GM12878 (cell line): ENCODE data around the gene B3GNT7. TPM values are rescaled to one million over a fixed set of nuclear protein-coding genes. Genes with fewer than 3 reads are reported as not detected.

Experiments used
- BACH1 ChIP-seq: fragments of 450-650 bp; IDR thresholded peaks from 2 replicates; pipeline ENCODE4 v1.6.1; 2017; ENCODE audit warnings: mild to moderate bottlenecking, borderline replicate concordance
- E2F4 ChIP-seq: IDR thresholded peaks from 2 replicates; pipeline ENCODE4 v1.6.1; 2012; ENCODE audit warnings: low read depth, low read length, improper control_type of control experiment
- EED ChIP-seq: sonication (generic); IDR thresholded peaks from 2 replicates; pipeline ENCODE4 v1.6.1; 2016; ENCODE audit warnings: antibody characterized with exemption, low read depth
- EGR1 ChIP-seq, 2 experiments: IDR thresholded peaks; 1 replicate in 1 of 2; 2 replicates in 1 of 2; pipeline ENCODE4 v1.6.1; 2011 to 2012; ENCODE audit warnings: low read depth in 2 of 2, low read length in 2 of 2, borderline replicate concordance in 1 of 2, mild to moderate bottlenecking in 1 of 2, moderate library complexity in 1 of 2
- MLLT1 ChIP-seq: fragments of 450-650 bp; IDR thresholded peaks from 2 replicates; pipeline ENCODE4 v1.6.1; 2016; ENCODE audit warnings: mild to moderate bottlenecking
- NFYB ChIP-seq: IDR thresholded peaks from 2 replicates; pipeline ENCODE4 v1.6.1; 2011; ENCODE audit warnings: low read depth, mild to moderate bottlenecking, low read length, improper control_type of control experiment, moderate library complexity; ENCODE audit not compliant: insufficient read depth
- NRF1 ChIP-seq: conservative IDR thresholded peaks from 2 replicates; pipeline ENCODE4 v1.6.1; 2011; ENCODE audit warnings: mild to moderate bottlenecking, low read depth, low read length, improper control_type of control experiment
- POLR2A ChIP-seq: IDR thresholded peaks from 2 replicates; pipeline ENCODE4 v1.6.1; 2011; ENCODE audit warnings: low read depth, mild to moderate bottlenecking, low read length
- POLR2AphosphoS5 ChIP-seq: IDR thresholded peaks from 2 replicates; pipeline ENCODE4 v1.6.1; 2011; ENCODE audit warnings: mild to moderate bottlenecking, low read length, inconsistent platforms
- RAD21 ChIP-seq: IDR thresholded peaks from 2 replicates; pipeline ENCODE4 v1.6.1; 2011; ENCODE audit warnings: mild to moderate bottlenecking, low read depth, low read length, moderate library complexity; ENCODE audit not compliant: insufficient read depth
- RAD51 ChIP-seq: fragments of 450-650 bp; IDR thresholded peaks from 2 replicates; pipeline ENCODE4 v1.6.1; 2016; ENCODE audit warnings: moderate library complexity, mild to moderate bottlenecking, inconsistent platforms
- RCOR1 ChIP-seq: conservative IDR thresholded peaks from 2 replicates; pipeline ENCODE4 v1.6.1; 2012; ENCODE audit warnings: low read depth, low read length, improper control_type of control experiment
- RELA ChIP-seq: fragments of 450-650 bp; IDR thresholded peaks from 2 replicates; pipeline ENCODE4 v1.8.0; 2014; ENCODE audit warnings: borderline replicate concordance; ENCODE audit not compliant: partially characterized antibody
- RUNX3 ChIP-seq: IDR thresholded peaks from 2 replicates; pipeline ENCODE4 v1.6.1; 2012; ENCODE audit warnings: low read length, inconsistent platforms
- SMAD1 ChIP-seq: fragments of 450-650 bp; IDR thresholded peaks from 2 replicates; pipeline ENCODE4 v1.6.1; 2018; ENCODE audit warnings: mild to moderate bottlenecking, low read depth; ENCODE audit not compliant: partially characterized antibody
- SREBF2 ChIP-seq: IDR thresholded peaks from 2 replicates; pipeline ENCODE4 v1.6.1; 2012; ENCODE audit warnings: mild to moderate bottlenecking, low read length
- SRF ChIP-seq, 2 experiments: IDR thresholded peaks; 2 replicates each; pipeline ENCODE4 v1.6.1; 2011; ENCODE audit warnings: low read depth in 2 of 2, low read length in 2 of 2, mild to moderate bottlenecking in 1 of 2, moderate library complexity in 1 of 2
- TAF1 ChIP-seq: IDR thresholded peaks from 2 replicates; pipeline ENCODE4 v1.6.1; 2011; ENCODE audit warnings: mild to moderate bottlenecking, low read depth, low read length, borderline replicate concordance
- WRNIP1 ChIP-seq: IDR thresholded peaks from 2 replicates; pipeline ENCODE4 v1.6.1; 2011; ENCODE audit warnings: low read depth, low read length, improper control_type of control experiment, borderline replicate concordance
- ZNF687 ChIP-seq: fragments of 450-650 bp; IDR thresholded peaks from 2 replicates; pipeline ENCODE4 v1.6.1; 2017; ENCODE audit warnings: mild to moderate bottlenecking, moderate library complexity
- polyA plus RNA-seq, 11 experiments: library from polyadenylated mRNA; depleted of rRNA in 4 of 11; unstranded in 6 of 11; stranded (reverse) in 5 of 11; fragments of >200 nt; fragmentation: Nextera tagmentation in 4 of 11; fragmentation: Illumina TruSeq in 1 of 11; extraction: Ambion mirVana in 4 of 11; extraction: Trizol in 1 of 11; gene quantifications; 1 replicate in 1 of 11; 2 replicates in 10 of 11; pipeline versions ENCODE4 v1.2.1 to v1.2.3, GENCODE V29; 2011 to 2016; ENCODE audit warnings: inconsistent platforms in 2 of 11, missing spikeins in 2 of 11, low read depth in 1 of 11
- total RNA-seq, 4 experiments: library from RNA; depleted of rRNA in 3 of 4; stranded (reverse); fragments of >200 nt in 3 of 4; fragmentation: Illumina TruSeq in 1 of 4; extraction: Trizol in 1 of 4; gene quantifications; 2 replicates each; pipeline versions ENCODE4 v1.2.1 to v1.2.3, GENCODE V29; 2013 to 2021

The B3GNT7 gene
- total and polyA plus RNA-seq, 10 of the 15 experiments (the other 5 are each of a cell fraction or from before 2014, with no cell fraction given), result 0.91 to 12.6 (median 3.7) TPM

- TF ChIP-seq MLLT1, result peak; percentile 86
- no peak for TF ChIP-seq E2F4
- peak; percentile 58 for TF ChIP-seq NFYB
- peak; percentile 88 for TF ChIP-seq EED
- no peak for TF ChIP-seq RAD51
- TF ChIP-seq RCOR1, result 0 out of 2 replicates have a peak, but pooled peaks have one; percentile 57
- no peak; the same call in 1 of the 2 replicates for TF ChIP-seq BACH1
- TF ChIP-seq NRF1, result no peak
- TF ChIP-seq POLR2A, result peak; percentile 76
- TF ChIP-seq RUNX3, result peak; percentile 85
- TF ChIP-seq SRF (IDR thresholded peaks at IDR 0.05; ENCODE audit: low read depth in 2 of 2, low read length in 2 of 2), result 0 out of 4 replicates have a peak, but pooled peaks of 1 of the 2 experiments have one; percentile 54
- TF ChIP-seq ZNF687, result peak; percentile 95
- peak; percentile 68 for TF ChIP-seq TAF1
- TF ChIP-seq EGR1 (IDR thresholded peaks at IDR 0.05; ENCODE audit: borderline replicate concordance in 1 of 2, low read depth in 2 of 2, low read length in 2 of 2), result peak in 1 of 2 experiments; percentile 54; a peak in 1 of 3 replicates
- TF ChIP-seq WRNIP1, result 0 out of 2 replicates have a peak, but pooled peaks have one; percentile 50
- peak; percentile 85 for TF ChIP-seq POLR2AphosphoS5
- peak; percentile 47 for TF ChIP-seq RAD21
- no peak for TF ChIP-seq SREBF2
- peak; percentile 57 for TF ChIP-seq RELA
- TF ChIP-seq SMAD1, result no peak
Measured at GRCh38 chr2:231394211-231395141, 1.0 kb upstream of the B3GNT7 start (continued).
